GM18502 (cell line): ENCODE data around the gene KRTAP5-6.

Experiments
- ATAC-seq: cut with Tn5 transposase; IDR thresholded peaks from one replicate; pipeline ENCODE4 v1.9.1; 2021; ENCODE audit warnings: mild to moderate bottlenecking; ENCODE audit not compliant: unreplicated experiment, poor library complexity

Gene KRTAP5-6

GRCh38 chr11:1694846-1695547 is 2.0 kb upstream of the KRTAP5-6 start:
- ATAC-seq: no peak

DNA sequence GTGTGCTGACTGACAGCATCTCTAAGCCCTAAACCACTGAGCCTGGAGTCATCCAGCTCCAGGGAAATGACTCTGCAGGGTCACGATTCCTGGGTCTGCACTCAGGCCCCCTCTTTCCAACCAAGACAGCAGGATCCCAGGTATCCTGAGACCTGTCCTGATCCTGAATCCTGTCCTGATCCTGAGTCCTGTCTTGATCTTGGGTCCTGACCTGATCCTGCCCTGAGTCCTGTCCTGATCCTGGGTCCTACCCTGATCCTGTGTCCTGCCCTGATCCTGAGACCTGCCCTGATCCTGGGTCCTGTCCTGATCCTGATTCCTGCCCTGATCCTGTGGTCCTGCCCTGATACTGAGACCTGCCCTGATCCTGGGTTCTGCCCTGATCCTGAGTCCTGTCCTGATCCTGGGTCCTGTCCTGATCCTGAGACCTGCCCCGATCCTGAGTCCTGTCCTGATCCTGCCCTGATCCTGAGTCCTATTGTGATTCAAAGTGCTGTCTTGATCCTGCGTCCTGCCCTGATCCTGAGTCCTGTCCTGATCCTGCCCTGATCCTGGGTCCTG is 1.4 kb upstream of the KRTAP5-6 start:
- no peak for ATAC-seq

DNA sequence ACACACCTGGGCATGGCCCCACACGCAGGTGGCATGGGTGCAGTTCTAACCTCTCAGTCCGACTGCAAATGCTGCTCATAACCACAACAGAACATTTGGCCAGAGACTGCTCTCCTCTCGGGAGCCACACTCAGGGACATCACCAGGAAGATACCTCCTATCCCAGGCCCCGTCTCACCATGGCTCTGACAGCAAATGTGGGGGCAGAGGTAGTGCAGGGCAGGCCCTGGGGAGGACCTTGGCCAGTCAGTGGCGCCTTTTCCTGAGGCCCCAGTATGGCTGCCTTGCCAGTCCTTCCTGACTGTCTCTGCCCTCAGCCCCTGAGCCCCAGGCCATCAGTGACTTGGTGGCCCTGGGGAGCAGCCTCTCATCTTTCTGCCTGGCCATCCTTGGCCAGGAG is 2.8 kb downstream of the KRTAP5-6 start:
- no peak for ATAC-seq

GRCh38 chr11:1701091-1701807 is 4.3 kb downstream of the KRTAP5-6 start:
- no peak for ATAC-seq

GRCh38 chr11:1702506-1702905 is 5.5 kb downstream of the KRTAP5-6 start:
- no peak for ATAC-seq

DNA sequence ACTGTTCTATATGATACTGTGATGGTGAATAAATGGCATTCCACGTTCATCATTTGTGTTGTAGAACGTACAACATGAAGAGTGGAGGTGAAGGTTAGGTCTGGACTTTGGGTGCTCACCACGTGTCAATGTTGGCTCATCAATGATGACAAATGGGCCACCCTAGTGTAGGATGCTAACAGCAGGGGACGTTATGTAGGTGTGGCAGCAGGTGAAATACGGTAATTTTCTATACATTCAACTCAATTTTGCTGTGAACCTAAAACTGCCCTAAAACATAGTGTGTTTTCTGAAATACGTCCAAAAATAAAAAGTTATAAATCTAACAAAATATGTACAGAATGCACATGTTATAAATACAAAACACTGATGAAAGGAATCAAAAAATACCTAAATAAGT is 6.2 kb downstream of the KRTAP5-6 start:
- no peak for ATAC-seq

DNA sequence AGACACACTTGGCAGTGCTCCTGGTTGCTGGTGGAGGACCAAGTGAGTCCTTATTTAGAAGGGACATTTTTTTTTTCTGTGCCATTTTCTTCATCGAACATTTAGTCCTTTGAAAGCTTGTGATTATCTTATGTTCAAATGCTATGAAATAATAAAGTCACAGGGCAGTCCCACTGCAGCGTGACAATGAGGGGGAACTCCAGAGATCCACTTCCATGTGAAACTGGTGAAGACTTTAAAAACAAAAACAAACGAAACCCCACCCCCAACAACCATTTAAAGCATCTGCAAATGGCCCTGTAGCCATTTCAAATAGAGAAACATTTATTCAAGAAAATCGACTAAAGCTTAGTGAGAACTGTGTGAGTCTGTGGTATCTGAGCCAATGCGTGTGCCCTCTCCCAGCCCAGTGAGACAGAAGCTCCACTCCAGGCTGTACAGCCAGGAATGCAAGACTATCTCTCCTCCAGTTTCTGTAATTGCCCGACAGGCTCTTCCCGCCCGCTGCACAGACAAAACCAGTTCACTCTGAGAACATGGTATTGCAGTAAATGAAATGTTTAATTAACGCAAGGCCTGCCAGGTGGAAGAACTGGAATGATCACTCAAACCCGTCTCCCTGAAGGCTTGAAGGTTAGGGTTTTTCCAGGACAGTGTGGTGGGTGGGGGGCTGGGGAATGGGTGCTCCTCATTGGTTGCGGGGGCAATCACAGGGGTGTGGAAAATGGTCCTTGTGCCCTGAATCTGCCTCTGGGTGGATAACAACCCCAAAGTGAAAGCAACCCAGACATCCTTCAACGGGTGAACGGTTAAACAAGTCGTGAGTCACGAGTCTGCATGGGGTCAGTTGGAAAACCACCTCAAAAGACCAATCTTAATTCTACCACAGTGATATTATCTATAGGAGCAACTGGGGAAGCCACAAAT is 8.4 kb downstream of the KRTAP5-6 start:
- no peak for ATAC-seq

- ATAC-seq: no peak
These were observed 9.8 kb downstream of the KRTAP5-6 start for GRCh38 chr11:1706634-1707400.

GRCh38 chr11:1707751-1708150 is 10.8 kb downstream of the KRTAP5-6 start:
- ATAC-seq: no peak

DNA sequence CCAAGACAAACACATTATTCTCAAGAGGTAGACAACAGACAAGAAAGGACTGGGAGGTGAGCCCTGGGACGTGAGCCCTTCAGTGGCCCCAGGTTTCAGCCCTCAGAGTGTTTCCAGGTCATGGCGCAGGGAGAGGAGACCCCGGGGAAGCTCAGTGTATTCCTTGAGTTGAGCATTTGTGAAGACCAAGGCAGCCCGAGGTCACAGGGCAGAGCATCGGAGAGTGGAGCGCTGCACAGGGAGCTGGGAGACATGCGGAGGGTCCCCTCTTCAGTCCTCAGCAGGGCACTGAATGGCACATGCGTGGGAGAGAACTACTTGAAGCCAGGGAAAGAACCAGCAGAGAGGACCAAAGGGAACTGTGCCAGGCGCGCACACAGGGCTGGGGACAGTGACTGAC is 11.7 kb downstream of the KRTAP5-6 start:
- ATAC-seq: no peak

GRCh38 chr11:1714908-1715885 is 18.2 kb downstream of the KRTAP5-6 start:
- ATAC-seq: no peak

- ATAC-seq: no peak
These were observed 20.8 kb downstream of the KRTAP5-6 start for GRCh38 chr11:1717745-1718144.

DNA sequence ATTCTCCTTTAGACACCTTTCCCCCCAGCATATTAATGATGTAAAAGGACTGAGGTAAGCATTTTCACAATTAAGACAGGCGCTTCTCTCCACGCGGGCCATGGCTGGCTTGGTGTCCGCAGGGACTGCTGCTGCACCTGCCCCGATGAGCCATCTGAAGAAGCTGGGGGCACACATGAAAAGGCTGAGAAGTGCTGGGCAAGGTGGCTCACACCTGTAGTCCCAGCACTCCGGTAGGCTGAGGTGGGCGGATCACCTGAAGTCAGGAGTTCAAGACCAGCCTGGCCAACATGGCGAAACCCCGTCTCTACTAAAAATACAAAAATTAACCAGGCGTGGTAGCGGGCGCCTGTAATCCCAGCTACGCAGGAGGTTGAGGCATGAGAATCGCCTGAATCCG is 21.3 kb downstream of the KRTAP5-6 start:
- ATAC-seq: no peak

DNA sequence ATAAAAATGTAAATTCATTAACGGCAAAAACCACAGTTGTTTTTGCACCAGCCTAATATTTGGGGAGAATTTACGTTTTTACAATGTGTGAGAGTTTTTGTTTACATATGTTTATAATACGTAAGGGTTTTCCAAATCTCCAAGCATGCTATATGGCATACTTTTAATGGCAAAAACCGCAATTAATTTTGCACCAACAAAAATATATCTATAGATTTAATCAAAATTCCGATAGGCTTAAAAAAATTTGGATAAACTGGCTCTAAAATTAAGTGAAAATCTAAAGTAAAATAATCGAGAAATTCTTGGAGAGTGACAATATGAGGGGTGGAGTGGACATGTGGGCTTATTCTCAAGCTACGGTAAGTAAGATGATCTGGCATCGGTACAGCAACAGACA is 22.8 kb downstream of the KRTAP5-6 start:
- no peak for ATAC-seq

GRCh38 chr11:1727096-1727690 is 30.2 kb downstream of the KRTAP5-6 start:
- no peak for ATAC-seq

DNA sequence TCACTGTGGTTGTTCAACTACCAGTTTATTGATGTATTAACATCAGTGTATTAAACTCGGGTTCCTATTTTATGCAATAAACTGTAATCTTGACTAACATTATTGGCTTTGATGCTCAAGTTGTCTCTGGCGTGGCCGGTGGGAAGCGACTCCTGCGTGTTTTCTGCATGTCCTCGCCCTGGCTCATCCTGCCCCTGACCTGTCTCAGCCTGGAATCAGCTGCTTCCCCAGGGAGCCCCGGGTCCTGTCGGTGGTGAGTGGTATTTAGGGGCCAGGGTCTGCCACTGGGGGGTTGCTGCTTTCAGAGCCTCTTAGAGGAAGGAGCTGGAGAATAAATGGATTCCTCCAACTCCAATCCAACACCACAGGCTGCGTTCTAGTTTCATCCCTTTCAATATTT is 30.9 kb downstream of the KRTAP5-6 start:
- no peak for ATAC-seq

GRCh38 chr11:1728301-1728700 is 31.3 kb downstream of the KRTAP5-6 start:
- ATAC-seq: no peak

DNA sequence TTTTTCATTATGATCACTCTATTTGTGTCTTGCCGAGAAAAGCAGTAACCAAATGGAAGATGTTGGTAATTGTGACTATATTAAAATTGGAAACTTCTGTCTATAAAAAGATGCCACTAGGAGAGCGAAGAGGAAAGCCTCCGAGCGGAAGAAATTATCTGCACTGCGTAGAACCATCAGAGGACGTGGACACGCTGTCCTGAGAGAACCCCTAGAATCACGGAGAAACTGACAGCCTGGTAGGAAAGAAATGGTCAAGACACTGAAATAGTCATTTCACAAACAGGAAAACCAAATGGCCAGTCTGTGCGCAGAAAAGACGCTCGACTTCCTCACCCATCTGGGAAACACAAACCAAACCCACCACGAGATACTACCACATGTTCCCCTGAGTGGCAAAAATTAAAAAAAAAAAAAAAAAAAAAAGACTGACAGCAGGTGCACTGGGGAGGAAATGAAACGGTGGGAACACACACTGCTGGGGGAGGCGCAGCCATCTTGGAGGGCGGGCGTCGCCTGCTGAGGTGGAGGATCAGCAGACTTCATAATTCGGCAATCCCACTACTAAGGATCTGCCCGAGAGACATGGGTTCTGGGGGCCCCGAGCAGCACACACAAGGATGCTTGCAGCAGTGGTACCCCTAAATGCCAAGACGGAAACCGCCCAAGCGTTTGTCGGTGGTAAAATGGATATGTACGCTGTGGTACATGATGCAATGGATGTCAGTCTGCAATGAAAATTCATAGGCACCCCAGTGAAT is 32.1 kb downstream of the KRTAP5-6 start:
- no peak for ATAC-seq
